GM21723 (cell line): ENCODE data around the gene FCN3.
A peak's percentile ranks its signal among the peaks of the same experiment; 100 is the strongest.

Experiments used
- ATAC-seq: cut with Tn5 transposase; IDR thresholded peaks from one replicate; pipeline ENCODE4 v1.9.1; 2021; ENCODE audit warnings: mild to moderate bottlenecking, moderate library complexity; ENCODE audit not compliant: unreplicated experiment

The FCN3 gene

GRCh38 chr1:27381969-27382762 lies 7.5 kb upstream of the FCN3 start:
- ATAC-seq, result no peak

- ATAC-seq, result no peak
These were observed 6.4 kb upstream of the FCN3 start for GRCh38 chr1:27380766-27381733.

DNA sequence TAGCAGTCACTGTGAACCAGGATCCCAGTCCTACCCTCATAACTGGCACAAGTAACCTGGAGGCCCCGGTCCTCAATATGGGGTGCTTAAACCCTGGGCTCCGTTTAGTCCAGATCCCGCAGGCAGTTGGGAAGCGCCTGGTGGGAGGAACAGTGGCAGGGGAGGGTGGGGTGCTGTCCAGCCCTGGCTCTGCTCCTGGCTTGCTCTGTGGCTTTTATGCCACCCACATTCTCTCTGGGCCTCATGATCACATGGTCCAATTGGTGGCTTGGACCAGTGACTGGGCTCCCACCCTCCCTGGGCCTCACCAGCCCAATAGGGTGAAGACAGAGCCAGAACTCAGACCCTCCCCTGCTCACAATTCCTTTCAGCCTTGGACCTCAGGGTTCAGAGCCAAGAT lies 5.6 kb upstream of the FCN3 start:
- ATAC-seq, result no peak

GRCh38 chr1:27379564-27380122 lies 5.0 kb upstream of the FCN3 start:
- ATAC-seq, result no peak

DNA sequence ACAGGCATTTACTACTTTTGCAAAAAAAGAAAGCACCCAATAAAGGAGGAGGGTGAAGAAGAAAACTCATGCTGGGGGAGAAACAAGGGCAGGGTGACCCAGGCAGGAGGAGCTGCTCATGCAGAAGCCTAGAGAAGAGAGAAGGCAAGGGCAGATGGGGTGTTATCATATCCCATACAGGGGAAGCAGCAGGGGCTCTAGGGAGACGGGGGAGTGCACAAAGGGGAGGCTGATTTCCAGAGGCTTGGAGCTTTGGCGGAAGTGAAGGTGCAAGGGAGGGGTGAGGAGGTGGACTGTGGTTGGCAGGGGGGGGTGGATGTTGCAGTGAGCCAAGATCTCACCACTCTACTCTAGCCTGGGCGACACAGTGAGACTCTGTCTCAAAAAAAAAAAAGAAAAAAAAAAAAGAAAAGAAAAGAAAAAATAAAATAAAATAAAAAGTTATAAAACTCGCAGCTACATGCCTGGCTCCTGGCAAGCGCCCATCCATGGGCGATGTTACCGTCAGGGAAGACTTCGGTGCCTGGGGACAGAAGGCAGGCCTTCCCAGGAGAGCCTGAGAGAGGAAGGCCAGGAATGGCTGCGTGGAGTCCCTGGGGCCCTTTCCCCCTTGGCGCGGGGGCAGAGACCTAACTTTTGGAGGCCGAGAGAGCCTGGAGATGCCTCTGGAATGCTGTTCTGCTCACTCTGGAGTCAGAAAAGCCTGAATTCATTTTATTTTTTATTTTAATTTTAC lies 3.3 kb upstream of the FCN3 start:
- no peak for ATAC-seq

DNA sequence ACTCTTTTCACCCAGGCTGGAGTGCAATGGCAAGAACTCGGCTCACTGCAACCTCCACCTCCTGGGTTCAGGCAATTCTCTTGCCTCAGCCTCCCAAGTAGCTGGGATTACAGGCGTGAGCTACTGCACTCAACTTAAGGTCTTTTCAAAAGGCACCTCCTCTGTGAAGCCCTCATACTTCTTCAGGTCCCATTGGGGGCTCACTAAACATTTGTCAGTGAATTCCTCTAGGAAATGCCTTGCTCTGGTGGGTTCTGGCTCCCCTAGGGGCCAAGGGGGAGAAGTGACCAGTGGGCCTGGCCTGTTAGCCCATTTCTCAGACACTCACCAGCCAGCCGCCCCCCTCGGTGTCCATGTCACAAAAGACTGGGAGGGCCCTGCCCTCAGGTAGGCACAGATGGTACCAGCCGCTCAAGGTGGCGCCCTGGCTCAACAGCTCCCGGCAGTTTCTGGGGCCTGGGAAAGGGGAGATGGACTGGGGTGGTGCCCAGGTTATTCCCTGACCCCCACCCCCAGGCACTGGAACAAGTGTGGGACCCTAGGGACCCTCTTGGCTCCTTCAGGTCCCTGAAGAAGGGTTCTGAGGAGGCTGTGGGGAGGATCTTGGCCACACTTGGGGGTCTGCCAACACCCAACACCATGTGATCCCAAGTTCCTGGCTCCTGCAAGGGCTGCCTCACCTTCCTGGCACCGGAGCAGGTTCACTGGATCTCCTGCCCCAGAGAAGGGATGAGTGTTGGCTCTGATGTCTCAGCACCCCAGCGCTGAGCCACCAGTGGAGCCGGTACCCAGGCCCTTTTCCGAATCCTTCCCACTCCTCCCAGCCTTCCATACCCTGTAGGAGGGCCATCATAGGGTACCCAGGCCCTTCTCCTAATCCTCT lies 1.6 kb downstream of the FCN3 start:
- ATAC-seq, result no peak

GRCh38 chr1:27372022-27372807 lies 2.4 kb downstream of the FCN3 start:
- ATAC-seq, result no peak

DNA sequence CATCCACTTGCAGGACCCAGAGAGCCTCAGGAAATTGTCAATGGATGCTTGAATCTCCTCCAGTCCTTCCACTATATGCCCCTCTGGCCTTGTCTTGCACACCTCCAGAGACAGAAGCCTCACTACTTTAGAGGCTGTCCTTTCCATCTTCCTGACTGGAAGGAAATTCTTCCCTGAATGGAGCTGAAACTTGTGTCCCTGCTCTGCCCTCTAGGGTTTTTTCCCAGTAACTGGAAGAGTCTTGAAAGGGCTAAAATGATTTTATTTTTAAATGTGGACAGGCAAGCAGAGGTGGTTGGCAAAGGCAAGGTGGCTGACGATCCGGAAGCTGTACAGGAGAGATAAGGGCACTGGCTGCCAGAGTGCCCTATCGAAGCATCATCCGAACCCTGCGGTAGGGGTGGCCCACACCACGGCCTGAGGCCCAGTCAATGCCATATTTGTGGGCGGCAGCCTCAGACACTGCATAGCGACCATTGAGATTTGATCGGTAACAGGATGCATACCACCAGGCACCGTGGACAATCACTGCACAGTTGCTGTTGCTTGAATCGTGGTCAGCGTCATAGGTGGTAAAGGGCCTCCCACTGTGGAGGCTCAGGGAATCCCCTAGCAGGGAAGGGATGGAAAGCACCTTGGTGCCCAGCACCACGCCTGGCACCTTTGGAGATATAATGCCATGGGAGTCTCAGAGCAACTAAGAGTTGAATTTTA lies 5.6 kb downstream of the FCN3 start:
- ATAC-seq, result no peak

DNA sequence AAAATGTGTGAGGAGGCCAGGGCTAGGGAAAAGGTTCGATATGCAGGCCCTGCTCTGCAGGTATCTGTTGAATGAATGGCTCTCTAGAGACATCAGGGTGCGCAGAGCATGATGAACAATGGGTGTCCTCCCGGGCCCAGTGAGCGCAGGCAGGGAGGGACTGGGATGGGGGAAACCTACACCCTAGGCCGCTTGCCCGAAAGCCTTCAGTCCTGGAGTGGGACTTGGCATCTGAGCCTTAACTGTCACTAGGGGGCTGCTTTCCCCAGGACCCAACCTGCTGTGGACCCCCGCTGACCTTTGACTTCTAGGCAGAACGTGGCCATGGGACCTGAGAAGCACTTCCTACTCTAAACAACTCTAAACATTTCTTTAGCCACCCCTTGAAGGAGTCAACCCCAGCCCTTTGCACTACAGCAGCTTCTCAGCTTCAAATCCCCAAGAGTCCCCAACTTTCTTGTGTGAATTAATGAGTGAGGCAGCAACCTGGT lies 7.4 kb downstream of the FCN3 start:
- ATAC-seq, result no peak

DNA sequence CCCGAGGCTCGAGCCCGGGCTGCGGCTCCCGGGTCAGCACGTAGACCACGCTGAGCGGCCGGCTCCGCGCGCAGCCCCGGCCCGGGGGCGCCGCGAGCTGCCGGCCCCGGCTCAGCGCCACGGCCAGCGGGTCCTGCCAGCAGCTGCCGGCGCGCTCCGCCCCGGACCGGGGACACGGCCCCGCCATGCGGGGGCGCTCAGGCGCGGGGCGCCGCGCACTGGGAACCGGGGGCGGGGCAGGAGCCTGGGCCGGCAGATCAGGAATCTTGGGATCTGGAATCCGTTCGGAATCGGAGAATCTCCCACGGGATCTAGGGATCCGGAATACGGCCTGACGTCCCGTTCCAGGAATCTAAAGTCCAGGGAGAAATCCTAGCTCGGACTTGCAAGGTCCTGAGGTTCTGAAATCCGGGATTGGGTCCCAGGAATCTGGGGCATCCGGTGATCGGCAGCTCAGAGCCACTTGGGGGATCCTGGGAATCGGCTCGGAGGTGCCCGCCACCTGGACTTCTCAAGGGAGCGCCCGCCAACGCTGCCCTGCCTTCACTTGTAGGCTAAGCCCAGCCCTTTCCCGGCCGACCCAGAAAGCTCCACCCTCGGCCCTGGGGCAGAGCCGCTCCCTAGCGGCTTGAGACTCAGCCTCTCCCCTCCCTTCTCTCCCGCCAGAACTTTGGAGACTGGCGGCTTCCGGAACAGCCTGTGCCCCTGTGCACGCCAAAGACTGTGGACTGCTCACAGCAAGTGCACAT lies 8.0 kb downstream of the FCN3 start, which contains the start of gene MAP3K6:
TSS of gene MAP3K6 (minus strand) at position 551 of the 749 bp plus-strand sequence. CDS start at position 187, 364 bp downstream.
- ATAC-seq, result peak; percentile 35

DNA sequence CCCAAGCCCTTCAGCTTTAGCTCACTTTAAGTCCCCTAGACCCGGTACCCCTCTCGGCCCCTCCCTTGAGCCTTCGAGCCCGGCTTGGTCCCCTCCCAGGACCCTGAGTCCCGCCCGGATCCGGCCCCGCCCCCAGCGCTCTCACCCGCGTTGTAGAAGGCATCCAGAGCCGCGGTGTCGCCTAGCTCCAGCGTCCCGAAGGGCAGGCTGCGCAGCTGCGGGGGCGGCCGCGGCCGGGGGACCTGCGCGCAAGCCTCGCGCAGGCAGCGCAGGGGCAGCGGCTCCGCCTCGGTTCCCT lies 8.6 kb downstream of the FCN3 start:
- ATAC-seq, result peak; percentile 43

DNA sequence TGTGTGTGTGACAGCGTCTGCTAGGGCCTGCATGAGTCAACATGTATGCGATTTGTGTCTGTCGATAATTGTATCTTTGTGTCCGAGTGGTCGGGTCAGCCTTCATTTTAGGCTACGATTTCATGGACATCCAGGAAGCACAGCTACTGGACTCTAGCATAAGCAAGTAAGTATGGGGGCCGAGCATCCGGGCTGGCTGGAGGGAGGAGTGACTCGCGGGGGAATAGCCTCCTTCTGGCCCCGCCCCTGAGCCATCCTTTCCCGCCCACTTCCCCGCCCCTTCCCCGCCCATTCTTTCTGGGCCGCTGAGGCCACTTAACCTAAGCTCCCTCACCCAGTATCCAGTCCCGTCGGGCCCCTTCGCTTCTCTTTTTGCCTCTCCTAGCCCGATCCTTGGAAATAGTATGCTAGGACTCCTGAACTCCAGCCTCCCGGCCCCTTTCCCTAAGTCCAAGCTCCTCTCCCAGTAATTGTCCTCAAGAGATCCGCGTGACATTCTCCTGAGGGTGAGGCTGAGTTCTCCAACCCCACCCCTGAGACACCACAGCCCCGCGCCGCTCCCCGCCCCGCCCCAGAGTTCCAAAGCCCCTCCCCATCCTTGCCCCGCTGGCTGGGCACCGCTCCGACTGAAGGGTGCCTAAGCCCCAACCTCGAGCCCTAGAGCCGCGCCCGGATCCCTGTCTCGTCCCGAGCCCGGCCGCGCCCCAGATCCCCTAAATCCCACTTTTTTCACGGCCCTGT lies 9.1 kb downstream of the FCN3 start:
- ATAC-seq, result peak; percentile 42

GRCh38 chr1:27364696-27365371 lies 9.8 kb downstream of the FCN3 start:
- ATAC-seq, result no peak

GRCh38 chr1:27363766-27364695 lies 10.6 kb downstream of the FCN3 start:
- ATAC-seq, result no peak

- no peak for ATAC-seq
These were observed 13.1 kb downstream of the FCN3 start for GRCh38 chr1:27361553-27361952.
